Epithelial cell of prostate (primary cell): Measurements from ENCODE around the gene TMEM63A.
"Not testable (repeated sequence)": the region's sequence is repeated elsewhere in the genome, so short reads cannot be mapped to it uniquely, and the experiment has no call there.

Experiments used
- DNase-seq: peaks from one replicate; pipeline ENCODE4 v3.0.0-alpha.2; 2011; ENCODE audit warnings: low read depth, low spot score
- H3K27ac ChIP-seq: fragments of 450-650 bp; 2 replicates; pipeline ENCODE4 v1.5.1; 2017; ENCODE audit warnings: mild to moderate bottlenecking

Gene TMEM63A

GRCh38 chr1:225811622-225812487 lies 70.3 kb downstream of the TMEM63A start:
- H3K27ac ChIP-seq = no peak overlapping the region

GRCh38 chr1:225810579-225811538 lies 71.3 kb downstream of the TMEM63A start:
- peak overlapping the region; percentile 16 for H3K27ac ChIP-seq
- DNase-seq = not testable (repeated sequence)

More at GRCh38 chr1:225811622-225812487, 70.3 kb downstream of the TMEM63A start:
- DNase-seq = no peak

- no peak for DNase-seq
- peak within 1 kb of the TSS; percentile 16 for H3K27ac ChIP-seq
These were observed 72.2 kb downstream of the TMEM63A start, which contains the start of gene EPHX1 for GRCh38 chr1:225809842-225810578. TSS of gene EPHX1 (plus strand) at chr1:225810124. CDS start at chr1:225828730, 18,606 bp downstream.

GRCh38 chr1:225808136-225808535 lies 74.0 kb downstream of the TMEM63A start:
- no peak for DNase-seq
- no peak overlapping the region for H3K27ac ChIP-seq

- not testable (repeated sequence) for DNase-seq, H3K27ac ChIP-seq
These were observed 75.4 kb downstream of the TMEM63A start for GRCh38 chr1:225806736-225807135.

GRCh38 chr1:225806249-225806648 lies 75.9 kb downstream of the TMEM63A start:
- no peak for DNase-seq
- no peak overlapping the region for H3K27ac ChIP-seq

GRCh38 chr1:225801146-225801545 lies 81.0 kb downstream of the TMEM63A start:
- not testable (repeated sequence) for H3K27ac ChIP-seq, DNase-seq

GRCh38 chr1:225796097-225796496 lies 86.1 kb downstream of the TMEM63A start:
- DNase-seq, H3K27ac ChIP-seq: not testable (repeated sequence)
